K562 (cell line): ENCODE data around the gene BCL10. TPM values are rescaled to one million over a fixed set of nuclear protein-coding genes. Genes with fewer than 3 reads are reported as not detected.

Experiments used
- AFF4 ChIP-seq: sonication (generic); formaldehyde crosslinking; IDR thresholded peaks from 2 replicates; pipeline ENCODE4 v1.8.0; 2023; ENCODE audit warnings: mild to moderate bottlenecking, missing genetic modification reagents
- CBX8 ChIP-seq: fragments of 200-600 bp; sonication (generic); IDR thresholded peaks from 2 replicates; pipeline ENCODE4 v1.6.1; 2012; ENCODE audit warnings: borderline replicate concordance, mixed run types, low read depth, mild to moderate bottlenecking, moderate library complexity, mixed read lengths, low read length, control low read depth, inconsistent platforms; ENCODE audit not compliant: poor library complexity, severe bottlenecking; ENCODE audit errors: extremely low read depth
- CCNT2 ChIP-seq: IDR thresholded peaks from 2 replicates; pipeline ENCODE4 v1.6.1; 2011; ENCODE audit warnings: borderline replicate concordance, low read depth, mild to moderate bottlenecking, moderate library complexity, mixed read lengths, low read length; ENCODE audit not compliant: insufficient read length; ENCODE audit errors: extremely low read depth
- CREB1 ChIP-seq, 2 experiments: sonication (generic) in 1 of 2; formaldehyde crosslinking in 1 of 2; IDR thresholded peaks; 2 replicates each; pipeline versions ENCODE4 v1.6.1 to v1.8.0; 2012 to 2022; ENCODE audit warnings: inconsistent platforms in 1 of 2, mild to moderate bottlenecking in 1 of 2, missing genetic modification reagents in 1 of 2, moderate library complexity in 1 of 2
- HDAC2 ChIP-seq: fragments of 450-650 bp; IDR thresholded peaks from 2 replicates; pipeline ENCODE4 v1.6.1; 2016; ENCODE audit warnings: mild to moderate bottlenecking
- HDAC3 ChIP-seq: fragments of 450-650 bp; IDR thresholded peaks from 2 replicates; pipeline ENCODE4 v1.6.1; 2018; ENCODE audit warnings: borderline replicate concordance, mild to moderate bottlenecking, moderate library complexity; ENCODE audit not compliant: partially characterized antibody
- NFIX ChIP-seq: fragments of 250-450 bp; sonication (Bioruptor Pico); IDR thresholded peaks from 2 replicates; pipeline ENCODE4 v1.4.0; 2020; ENCODE audit warnings: low read depth, mild to moderate bottlenecking, moderate library complexity
- RFX5 ChIP-seq: IDR thresholded peaks from 2 replicates; pipeline ENCODE4 v1.6.1; 2011; ENCODE audit warnings: low read depth, mild to moderate bottlenecking, improper control_type of control experiment, low read length
- RFX7 ChIP-seq: fragments of 250-450 bp; sonication (Bioruptor Pico); IDR thresholded peaks from 2 replicates; pipeline ENCODE4 v1.5.1; 2021; ENCODE audit warnings: mild to moderate bottlenecking
- YY1 ChIP-seq, 3 experiments: IDR thresholded peaks; 2 replicates each; pipeline ENCODE4 v1.6.1; 2011; ENCODE audit warnings: low read length in 2 of 3, mild to moderate bottlenecking in 2 of 3, moderate library complexity in 2 of 3, borderline replicate concordance in 1 of 3, control low read depth in 1 of 3, low read depth in 1 of 3; ENCODE audit not compliant: insufficient read depth in 3 of 3, insufficient replicate concordance in 2 of 3, control insufficient read depth in 1 of 3, insufficient read length in 1 of 3; ENCODE audit errors: extremely low read depth in 1 of 3
- ZBTB5 ChIP-seq: fragments of 450-650 bp; IDR thresholded peaks from 2 replicates; pipeline ENCODE4 v1.6.1; 2017; ENCODE audit warnings: antibody characterized with exemption
- ZNF644 ChIP-seq: fragments of 200-800 bp; sonication (Bioruptor generic); IDR thresholded peaks from 2 replicates; pipeline ENCODE4 v1.6.1; 2016; ENCODE audit warnings: low read depth, missing genetic modification characterization, missing compliant biosample characterization
- polyA plus RNA-seq, 8 experiments: library from polyadenylated mRNA; depleted of rRNA in 4 of 8; stranded (reverse) in 5 of 8; unstranded in 3 of 8; fragments of >200 nt; fragmentation: Nextera tagmentation in 2 of 8; fragmentation: Illumina TruSeq in 1 of 8; extraction: Ambion mirVana in 2 of 8; extraction: Trizol in 1 of 8; gene quantifications; 2 replicates each; pipeline versions ENCODE4 v1.2.1 to v1.2.3, GENCODE V29; 2011 to 2014; ENCODE audit warnings: inconsistent platforms in 1 of 8, missing spikeins in 1 of 8
- total RNA-seq, 7 experiments: library from RNA; depleted of rRNA in 6 of 7; stranded (reverse); fragments of >200 nt in 6 of 7; fragmentation: Illumina TruSeq in 2 of 7; extraction: Trizol in 2 of 7; gene quantifications; 2 replicates each; pipeline versions ENCODE4 v1.2.1 to v1.2.3, GENCODE V29; 2011 to 2021; ENCODE audit warnings: low replicate concordance in 1 of 7

Gene BCL10
- total and polyA plus RNA-seq, 9 of the 15 experiments (the other 6 are each of a cell fraction or from before 2014, with no cell fraction given): 8.0 to 19.4 (median 12.3) TPM

DNA sequence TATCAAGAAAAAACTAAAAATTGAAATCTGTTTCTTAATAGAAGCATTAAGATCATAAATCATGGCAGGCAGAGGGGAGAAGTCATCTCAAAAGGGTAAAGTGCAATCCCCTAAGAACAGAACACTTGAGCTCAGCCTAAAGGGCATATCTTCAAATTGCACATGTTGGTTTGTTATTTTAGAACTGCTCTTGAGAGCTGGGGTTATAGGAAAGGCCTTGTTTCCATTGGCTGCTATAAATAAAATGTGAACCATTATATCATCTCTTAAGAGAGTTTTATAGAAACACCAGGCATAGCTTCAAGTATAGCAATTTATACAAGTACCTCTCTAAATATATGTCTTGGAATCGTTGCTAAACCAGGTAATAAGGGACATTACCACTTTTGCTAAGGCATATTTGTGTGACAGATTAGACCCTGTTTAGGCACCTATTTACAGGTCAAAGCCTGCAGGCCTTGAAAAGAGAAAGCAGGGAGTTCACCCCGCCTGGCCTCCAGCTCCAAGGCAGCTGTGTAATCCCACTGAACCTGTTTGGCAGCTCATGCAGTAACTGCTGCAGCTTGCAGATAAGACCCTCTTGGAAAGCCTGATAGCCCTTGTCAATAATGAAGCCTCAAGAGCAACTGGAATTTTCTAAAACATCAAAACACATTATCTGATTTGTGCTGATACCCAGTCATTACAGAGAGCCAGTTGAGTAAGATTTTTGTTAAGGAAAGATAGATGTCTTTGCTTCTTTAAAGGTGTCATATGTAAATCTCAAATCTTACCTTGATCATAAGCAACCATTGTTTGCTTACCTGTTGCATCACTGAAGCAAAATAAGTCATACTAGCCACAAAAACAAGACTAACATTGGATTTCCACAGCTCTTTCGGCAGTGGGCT lies 51.5 kb downstream of the BCL10 start (continued):
- TF ChIP-seq AFF4: no peak
- no peak for TF ChIP-seq YY1 (IDR thresholded peaks at IDR 0.05; ENCODE audit: borderline replicate concordance in 1 of 3, control insufficient read depth in 1 of 3, extremely low read depth in 1 of 3, insufficient read depth in 3 of 3, insufficient read length in 1 of 3, insufficient replicate concordance in 2 of 3, low read depth in 1 of 3, low read length in 2 of 3)
- TF ChIP-seq ZBTB5: no peak
- TF ChIP-seq ZNF644: peak; percentile 86
- peak; percentile 69; the same call in 1 of the 2 replicates for TF ChIP-seq CREB1 (IDR thresholded peaks at IDR 0.05)
- no peak; the same call in 1 of the 2 replicates for TF ChIP-seq CREB1 (CRISPR knock-in tag; IDR thresholded peaks at IDR 0.05)
- no peak for TF ChIP-seq NFIX (CRISPR knock-in tag)
- no peak for TF ChIP-seq RFX7 (CRISPR knock-in tag)
- peak; percentile 97 for TF ChIP-seq HDAC2
- TF ChIP-seq CCNT2: peak; percentile 99
- no peak for TF ChIP-seq RFX5
- TF ChIP-seq CBX8: no peak
- TF ChIP-seq HDAC3: peak; percentile 94
